ENCODE measurements around the gene HAUS1.
"Not testable (repeated sequence)": the region's sequence is repeated elsewhere in the genome, so short reads cannot be mapped to it uniquely, and the experiment has no call there.

The HAUS1 gene

DNA sequence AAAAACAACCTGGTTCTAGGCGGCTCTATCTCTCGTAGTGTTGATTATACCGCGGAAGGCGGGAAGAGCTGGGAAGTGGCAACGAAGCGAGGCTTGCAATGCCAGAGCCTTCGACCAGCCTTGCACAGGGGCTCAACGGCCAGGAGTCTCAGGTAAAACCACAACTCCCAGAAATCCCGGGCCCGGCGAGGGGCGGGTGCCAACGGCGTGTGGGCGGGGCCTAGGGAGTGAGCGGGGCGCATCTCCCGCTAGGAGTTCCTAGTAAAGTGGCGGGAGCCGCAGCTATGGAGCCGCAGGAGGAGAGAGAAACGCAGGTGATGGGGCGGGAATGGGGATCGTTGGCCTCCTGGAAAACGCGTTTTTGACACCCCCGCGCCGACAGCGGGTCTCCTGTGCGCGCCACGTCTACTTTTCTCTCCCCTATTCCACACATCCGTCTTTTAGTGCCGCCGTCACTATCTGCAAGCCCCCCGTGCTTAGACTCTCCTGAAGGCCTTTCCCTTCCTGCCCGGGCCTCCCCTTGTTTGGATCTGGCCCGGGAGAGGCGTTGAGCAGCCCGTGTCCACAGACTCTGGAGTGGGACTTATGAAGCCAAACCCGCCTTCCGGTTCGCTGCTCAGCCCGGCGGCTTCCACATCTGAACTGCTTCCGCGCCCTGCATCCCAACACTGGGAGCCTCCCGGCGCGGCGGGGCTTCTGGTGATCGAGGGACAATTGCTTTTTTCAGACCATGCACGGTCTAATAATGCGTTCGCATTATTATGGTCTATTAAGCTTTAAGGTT is at the start of gene HAUS1:
TSS of gene HAUS1 (plus strand) at position 258 of the 784 bp plus-strand sequence. CDS start at position 285, 27 bp downstream.
- peak; percentile 96 for DNase-seq

DNA sequence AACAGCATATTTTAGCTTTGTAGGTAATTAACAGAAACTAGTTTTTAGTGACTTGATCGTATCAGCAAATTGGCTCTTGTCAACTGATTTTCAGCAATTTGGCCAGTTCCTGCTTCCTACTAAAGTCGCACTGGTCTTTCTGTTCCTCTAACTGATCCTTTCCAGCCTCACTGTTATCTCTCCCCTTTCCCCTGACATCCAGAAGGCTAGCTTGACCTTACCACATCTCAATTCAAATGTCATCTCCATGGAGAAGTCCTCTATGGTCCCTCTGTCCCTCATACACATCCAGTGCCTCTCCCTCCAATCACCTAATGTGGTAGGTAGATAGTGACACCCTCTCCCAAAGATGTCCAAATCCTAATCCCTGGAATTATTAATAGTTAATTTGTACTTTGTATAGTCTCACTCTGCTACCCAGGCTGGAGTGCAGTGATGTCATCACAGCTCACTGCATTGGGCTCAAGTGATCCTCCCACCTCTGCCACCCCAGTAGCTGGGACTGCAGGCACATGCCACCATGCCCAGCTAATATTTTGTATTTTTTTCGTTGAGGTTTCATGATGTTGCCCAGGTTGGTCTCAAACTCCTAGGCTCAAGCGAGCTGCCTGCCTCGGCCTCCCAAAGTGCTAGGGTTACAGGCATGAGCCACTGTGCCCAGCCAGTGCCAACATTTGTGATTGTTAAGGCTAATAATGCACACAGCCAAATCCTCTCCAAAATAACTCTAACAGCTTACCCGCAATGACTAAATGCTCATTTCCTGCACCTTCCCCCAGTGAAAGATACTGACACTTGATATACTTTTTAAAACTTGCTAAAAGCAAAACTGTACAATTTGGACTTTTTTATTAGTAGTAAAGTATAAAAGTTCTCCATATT is 49.0 kb upstream of the HAUS1 start:
- no peak for DNase-seq

- DNase-seq: no peak
Observed at GRCh38 chr18:46055838-46056230, 48.4 kb upstream of the HAUS1 start.

DNA sequence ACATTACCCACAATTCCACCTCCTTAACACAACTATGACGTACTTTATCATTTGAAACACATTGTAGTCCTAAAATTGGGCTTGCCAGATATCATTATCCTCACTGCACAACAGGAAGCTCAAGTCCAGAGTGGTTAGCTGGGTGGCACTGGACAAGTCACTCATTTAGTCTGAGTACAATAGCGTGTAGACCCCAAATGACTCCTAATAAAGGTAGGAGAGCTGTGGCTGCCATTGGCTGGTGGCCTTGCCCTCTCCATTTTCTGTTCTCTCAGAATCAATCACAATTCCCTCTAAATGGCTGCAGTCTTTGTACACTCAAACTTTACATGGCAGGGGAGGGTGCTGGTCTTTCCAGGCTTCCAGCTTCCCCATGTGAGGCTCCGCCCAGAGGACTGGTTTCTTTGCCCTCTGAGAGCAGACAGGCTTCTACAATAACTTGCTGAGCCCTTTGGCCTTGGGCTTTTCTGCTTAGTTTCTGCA is 43.8 kb upstream of the HAUS1 start:
- no peak for DNase-seq

DNA sequence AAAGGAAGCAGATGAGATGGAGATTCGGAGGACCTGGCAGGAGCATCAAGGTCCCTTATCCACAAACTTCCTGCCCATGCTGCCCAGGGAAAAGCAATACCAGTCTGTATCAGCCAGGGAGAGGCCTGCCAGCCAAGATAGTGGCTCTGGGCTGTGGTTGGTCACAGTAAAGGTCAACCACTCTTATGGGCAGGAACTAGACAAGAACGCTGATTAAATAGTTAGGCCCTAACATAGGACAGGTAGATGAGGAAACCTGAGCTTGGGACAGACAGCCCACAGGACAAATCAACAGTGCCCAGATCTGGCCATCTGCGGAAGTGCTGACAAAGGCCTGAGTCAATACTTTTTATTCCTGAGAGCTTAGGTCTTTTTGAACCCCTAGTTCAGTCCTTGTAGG is 42.8 kb upstream of the HAUS1 start:
- no peak for DNase-seq

DNA sequence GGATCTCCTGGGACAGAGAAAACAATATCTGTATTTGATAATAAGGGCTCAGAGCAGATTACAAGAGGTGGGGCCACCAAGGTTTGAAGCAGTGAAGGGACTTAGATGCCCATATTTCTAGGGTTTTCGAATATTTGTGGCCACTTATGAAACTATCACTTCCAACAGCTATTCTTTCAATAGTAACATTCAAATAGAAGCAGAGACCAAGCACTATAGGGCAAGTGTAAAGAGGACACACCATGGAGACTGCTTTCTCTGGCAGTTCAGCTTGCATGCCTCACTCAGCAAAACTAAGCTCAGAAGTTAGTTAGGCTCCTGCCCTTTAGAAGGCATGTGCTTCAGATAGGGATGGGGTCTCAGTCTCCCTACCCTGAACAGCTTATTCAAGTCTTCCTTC is 42.4 kb upstream of the HAUS1 start:
- DNase-seq: no peak

DNA sequence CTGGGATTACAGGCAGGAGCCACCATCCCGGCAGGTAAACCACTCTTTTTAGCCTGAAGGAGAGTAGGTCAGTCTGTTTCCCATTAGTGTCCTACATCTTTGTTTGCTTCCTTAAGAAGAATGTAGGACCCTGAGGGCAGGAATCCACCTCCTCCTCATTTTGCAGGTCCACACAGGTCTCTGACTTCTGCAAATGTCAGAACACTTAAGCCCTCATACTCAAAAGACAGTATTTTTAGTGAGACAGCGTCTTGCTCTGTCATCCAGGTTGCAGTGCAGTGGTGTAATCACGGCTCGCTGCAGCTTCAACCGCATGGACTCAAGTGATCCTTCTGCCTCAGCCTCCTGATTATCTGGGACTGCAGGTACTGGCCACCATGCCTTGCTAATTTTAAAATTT is 41.4 kb upstream of the HAUS1 start:
- DNase-seq: no peak

DNA sequence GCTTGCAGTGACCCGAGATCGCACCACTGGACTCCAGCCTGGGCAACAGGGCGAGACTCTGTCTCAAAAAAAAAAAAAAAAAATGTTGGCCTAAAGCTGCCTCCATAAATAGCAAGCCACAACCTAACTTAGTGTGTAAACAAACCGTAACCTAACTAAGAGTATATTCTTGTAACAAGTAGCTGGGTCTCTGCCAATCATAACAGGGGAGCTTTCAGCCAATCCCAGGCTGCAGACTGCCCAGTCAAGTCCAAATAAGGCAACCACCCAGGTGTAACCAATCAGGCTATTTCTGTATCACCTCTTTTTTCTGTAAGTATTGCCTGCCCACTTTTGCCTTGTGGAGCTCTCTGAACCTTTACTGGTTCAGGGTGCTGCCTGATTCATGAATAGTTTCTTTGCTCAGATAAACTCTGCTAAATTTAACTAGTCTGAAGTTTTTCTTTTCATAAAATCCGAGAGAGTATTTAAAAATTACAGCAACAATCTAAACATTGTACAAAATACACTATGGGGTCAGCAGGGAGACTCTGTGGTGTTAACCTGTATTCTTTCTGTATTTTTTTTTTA is 36.7 kb upstream of the HAUS1 start:
- DNase-seq: no peak

DNA sequence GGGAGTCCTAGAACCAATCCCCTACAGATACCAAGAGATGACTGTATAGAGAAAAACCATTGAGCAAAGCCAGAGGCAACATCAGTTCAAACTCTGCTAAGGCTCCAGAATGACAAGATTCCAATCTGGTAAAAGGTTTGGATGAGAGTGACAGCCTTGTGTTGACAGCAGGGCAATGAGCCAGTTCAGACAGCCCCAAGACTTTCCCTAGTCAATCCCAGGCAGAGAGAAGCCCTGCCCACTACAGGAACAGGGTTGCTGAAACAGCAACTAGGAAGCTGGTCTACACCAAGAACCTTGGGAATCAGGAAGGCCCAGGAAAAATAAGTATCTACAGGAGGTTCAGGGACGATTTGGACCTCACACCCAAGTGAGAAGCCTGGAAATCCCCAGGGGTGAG is 35.4 kb upstream of the HAUS1 start:
- DNase-seq: no peak

- no peak for DNase-seq
Observed at GRCh38 chr18:46069524-46069923, 34.7 kb upstream of the HAUS1 start.

DNA sequence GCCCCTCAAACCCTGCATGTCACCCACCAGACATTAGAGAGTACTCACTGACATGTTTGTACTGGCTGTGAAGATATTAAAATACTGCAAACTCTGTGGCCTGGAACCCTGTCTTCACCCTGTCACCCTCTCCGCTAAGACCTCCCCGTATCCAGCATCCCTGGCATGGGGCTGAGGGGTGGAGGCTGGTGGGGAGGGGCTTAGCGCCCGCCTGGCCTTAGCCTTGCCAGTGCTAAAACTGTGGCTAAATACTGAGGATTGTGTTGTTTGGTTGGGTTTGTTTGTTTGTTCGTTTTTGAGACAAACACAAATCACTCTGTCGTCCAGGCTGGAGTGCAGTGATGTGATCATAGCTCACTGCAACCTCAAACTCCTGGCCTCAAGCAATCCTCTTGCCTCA is 34.0 kb upstream of the HAUS1 start:
- DNase-seq: no peak

GRCh38 chr18:46070815-46071652 is 33.2 kb upstream of the HAUS1 start:
- DNase-seq: no peak

- no peak for DNase-seq
Observed at GRCh38 chr18:46071653-46072375, 32.4 kb upstream of the HAUS1 start, which contains the start of gene PSTPIP2. Gene PSTPIP2 (minus strand): TSS chr18:46072260. CDS start chr18:46072188, 72 bp downstream.

- DNase-seq: no peak
Observed at GRCh38 chr18:46072376-46072867, 31.8 kb upstream of the HAUS1 start.

DNA sequence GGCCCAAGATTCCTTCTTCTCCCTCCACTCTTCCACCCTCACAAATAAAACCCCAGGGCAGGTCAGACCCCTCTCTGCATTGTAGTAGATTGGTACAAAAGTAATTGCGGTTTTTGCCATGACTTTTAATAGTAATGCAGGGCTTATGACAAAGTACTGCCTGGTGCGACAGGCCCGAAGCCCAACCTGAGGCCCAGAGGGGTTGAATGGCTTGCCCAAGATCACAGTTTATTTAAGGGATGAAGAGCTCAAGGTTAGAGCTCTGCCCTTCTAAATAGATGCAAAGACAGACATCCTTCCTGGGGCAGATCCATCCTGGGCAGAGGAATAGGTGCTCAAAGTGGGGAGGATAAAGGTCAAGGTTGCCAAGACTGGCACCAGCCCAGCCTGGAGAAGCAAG is 31.2 kb upstream of the HAUS1 start:
- DNase-seq: no peak

DNA sequence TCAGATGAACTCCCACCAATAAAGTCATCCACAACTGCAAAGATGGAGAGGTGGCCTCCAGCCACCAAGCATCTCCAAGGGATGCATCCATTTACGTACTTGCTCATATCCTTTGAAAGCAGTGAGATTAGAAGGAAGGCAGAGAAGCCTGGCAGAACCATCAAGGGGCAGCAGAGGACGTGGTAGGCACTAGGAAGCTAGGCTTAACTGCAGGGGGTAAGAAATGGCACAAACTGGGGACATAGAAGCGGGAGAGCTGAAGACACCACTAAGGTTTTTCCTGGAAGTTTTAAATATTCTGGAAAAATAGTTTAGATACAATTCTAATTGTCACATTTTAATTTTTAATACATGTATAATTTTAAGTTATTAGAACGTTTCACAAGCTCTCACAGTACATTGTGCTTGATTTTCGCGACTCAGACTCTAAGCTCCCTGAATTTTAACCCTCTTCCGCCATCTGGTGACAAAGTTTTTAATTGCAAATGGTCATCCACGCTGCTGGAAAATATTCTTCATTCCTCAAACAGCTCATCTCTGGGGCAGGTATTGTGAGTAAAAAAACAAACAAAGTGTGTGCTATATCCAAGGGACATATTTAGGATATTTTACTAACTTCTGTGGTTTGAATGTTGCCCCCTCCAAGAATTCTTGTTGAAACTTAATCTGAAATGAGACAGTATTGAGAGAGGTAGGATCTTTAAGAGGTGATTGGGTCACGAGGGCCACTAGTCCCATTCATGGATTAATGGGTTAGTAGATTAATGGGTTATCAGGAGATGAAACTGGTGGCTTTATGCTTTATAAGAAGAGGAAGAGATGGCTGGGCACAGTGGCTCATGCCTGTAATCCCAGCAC is 30.5 kb upstream of the HAUS1 start:
- peak; percentile 59 for DNase-seq

GRCh38 chr18:46079336-46079735 is 24.8 kb upstream of the HAUS1 start:
- no peak for DNase-seq

GRCh38 chr18:46080156-46080555 is 24.0 kb upstream of the HAUS1 start:
- DNase-seq: no peak

DNA sequence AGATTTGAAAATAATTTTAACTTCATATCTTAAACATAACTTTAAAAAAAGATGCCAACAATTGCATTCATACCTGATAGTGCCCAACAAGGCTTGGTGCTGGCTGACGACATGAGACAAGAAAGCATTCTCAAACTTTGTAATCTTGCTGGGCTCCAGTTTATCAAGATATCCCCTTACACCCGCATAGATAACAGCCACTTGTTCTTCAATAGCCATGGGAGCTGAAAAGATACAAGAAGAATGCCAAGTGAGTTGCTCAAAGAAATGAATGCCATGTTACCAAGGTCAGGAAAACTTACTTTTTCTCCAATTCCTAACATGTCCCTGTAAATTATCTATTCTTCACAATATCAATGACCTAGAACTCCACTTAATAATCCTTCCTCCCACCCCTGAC is 19.8 kb upstream of the HAUS1 start:
- DNase-seq: no peak

DNA sequence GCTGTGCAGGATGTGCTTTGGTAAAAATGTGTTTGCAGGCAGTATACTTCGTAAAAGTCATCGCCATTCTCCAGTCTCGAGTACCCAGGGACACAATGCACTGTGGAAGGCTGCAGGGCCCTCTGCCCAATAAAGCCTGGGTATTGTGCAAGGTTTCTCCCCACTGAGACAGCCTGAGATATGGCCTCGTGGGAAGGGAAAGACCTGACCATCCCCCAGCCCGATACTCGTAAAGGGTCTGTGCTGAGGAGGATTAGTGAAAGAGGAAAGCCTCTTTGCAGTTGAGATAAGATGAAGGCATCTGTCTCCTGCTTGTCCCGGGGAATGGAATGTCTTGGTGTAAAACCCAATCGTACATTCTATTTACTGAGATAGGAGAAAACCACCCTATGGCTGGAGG is 15.7 kb upstream of the HAUS1 start:
- not testable (repeated sequence) for DNase-seq

DNA sequence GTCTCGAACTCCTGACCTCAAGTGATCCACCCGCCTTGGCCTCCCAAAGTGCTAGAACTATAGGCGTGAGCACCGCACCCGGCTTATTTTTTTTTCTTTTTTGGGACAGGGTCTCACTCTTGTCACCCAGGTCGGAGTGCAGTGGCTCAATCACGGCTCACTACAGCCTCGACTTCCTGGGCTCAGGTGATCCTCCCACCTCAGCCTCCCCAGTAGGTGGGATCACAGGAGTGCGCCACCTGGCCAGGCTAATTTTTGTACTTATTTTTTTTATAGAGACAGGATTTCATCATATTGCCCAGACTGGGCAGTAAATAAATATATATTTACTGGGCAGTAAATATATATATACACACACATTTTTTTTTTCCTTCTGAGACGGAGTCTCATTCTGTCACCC is 8.7 kb upstream of the HAUS1 start:
- DNase-seq: no peak
